ENCODE results near the gene PLCG2.

- TF ChIP-seq HEYL (CRISPR knock-in tag; IDR thresholded peaks at IDR 0.05): no peak
- no peak for TF ChIP-seq CTCF (IDR thresholded peaks at IDR 0.05)
- TF ChIP-seq RCOR1 (IDR thresholded peaks at IDR 0.05; ENCODE audit: low read depth, low read length): no peak
Observed at GRCh38 chr16:81748476-81749198, 30.5 kb upstream of the PLCG2 start.
